Measurements from ENCODE around the gene TEX35. TPM values are rescaled to one million over a fixed set of nuclear protein-coding genes. Genes with fewer than 3 reads are reported as not detected.

The TEX35 gene
- total and polyA plus RNA-seq, 8 donors = 0.76 TPM; not detected in 7

DNA sequence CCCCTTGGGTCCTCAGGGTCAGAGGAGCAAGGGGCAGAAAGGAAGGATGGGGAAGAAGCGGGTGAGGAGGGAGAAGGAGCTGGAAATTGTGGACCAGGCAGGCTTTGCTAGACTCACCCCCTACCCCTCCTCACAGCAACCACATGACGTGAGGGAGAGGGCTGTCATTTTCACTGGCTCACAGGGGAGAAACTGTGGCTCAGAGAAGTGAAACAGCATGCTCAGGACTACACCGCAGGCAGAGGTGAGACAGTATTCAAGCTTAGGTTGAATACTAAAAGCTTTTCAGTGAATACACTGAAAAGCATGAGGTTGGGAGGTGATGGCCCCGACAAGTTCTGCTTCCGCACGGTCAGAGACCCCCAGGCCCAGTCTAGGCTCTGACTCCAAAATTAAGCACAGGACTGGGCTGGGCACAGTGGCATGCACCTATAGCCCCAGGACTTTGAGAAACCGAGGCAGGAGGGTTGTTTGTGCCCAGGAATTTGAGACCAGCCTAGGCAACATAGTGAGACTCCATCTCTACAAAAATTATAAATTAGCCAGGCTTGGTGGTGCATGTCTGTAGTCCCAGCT, 14.9 kb upstream of the TEX35 start:
- 89 to 94% (median 91%) methylated on average over 7 of the region's 7 CpGs for WGBS, 5 donors
- peaks cover 0 to 7% (median 0%) of the 10 kb centered on the region in 4 donors for H3K4me1 ChIP-seq
- no peak overlapping the region for H3K4me3 ChIP-seq
- H3K36me3 ChIP-seq = no peaks in the 10 kb centered on the region
- H3K27me3 ChIP-seq = no peaks in the 10 kb centered on the region
- no peak overlapping the region for H3K27ac ChIP-seq
- DNase-seq = no peak
- no peaks in the 10 kb centered on the region for H3K9me3 ChIP-seq
- intact Hi-C loops (cut with DNase I; ENCODE audit: low total_unique reads) = no loop called here
- no peak for TF ChIP-seq POLR2A (IDR thresholded peaks at IDR 0.05)
- TF ChIP-seq EP300 (IDR thresholded peaks at IDR 0.05) = no peak
- TF ChIP-seq, protein P1, sequence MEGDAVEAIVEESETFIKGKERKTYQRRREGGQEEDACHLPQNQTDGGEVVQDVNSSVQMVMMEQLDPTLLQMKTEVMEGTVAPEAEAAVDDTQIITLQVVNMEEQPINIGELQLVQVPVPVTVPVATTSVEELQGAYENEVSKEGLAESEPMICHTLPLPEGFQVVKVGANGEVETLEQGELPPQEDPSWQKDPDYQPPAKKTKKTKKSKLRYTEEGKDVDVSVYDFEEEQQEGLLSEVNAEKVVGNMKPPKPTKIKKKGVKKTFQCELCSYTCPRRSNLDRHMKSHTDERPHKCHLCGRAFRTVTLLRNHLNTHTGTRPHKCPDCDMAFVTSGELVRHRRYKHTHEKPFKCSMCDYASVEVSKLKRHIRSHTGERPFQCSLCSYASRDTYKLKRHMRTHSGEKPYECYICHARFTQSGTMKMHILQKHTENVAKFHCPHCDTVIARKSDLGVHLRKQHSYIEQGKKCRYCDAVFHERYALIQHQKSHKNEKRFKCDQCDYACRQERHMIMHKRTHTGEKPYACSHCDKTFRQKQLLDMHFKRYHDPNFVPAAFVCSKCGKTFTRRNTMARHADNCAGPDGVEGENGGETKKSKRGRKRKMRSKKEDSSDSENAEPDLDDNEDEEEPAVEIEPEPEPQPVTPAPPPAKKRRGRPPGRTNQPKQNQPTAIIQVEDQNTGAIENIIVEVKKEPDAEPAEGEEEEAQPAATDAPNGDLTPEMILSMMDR (IDR thresholded peaks at IDR 0.05) = no peak
- no peak for TF ChIP-seq POLR2AphosphoS5 (IDR thresholded peaks at IDR 0.05)

DNA sequence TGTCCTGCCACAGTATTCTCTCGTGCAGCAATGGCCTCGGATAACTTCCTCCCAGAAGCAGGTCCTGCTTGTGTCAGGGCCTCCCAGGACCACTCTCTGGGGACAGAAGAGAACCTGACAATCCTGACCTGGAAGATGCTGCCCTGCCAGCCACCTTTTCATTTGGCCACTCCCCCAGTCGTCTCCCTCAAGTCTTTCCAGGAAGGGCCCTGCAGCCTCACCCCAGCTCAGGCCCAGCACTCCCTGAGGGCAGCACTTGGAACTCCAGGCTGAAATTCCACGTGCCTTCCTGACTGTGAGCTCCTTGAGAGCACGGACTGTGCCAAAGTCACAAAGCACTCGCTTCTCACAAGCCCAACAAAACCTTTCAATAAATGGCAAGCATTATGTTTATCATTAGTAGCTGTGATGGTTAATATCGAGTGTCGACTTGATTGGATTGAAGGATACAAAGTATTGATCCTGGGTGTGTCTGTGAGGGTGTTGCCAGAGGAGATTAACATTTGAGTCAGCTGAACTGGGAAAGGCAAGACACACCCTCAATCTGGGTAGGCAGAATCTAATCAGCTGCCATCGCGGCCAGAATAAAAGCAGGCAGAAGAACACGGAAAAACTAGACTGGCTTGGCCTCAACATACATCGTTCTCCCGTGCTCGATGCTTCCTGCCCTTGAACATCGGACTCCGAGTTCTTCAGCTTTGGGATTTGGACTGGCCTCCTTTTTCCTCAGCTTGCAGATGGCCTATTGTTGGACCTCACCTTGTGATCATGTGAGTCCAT, 13.8 kb upstream of the TEX35 start:
- TF ChIP-seq EP300 (IDR thresholded peaks at IDR 0.05) = no peak
- Histone ChIP-seq H3K9me3 (no peaks in the 10 kb centered on the region), H3K27ac (no peak overlapping the region), H3K4me1 (peaks cover 0 to 7% (median 0%) of the 10 kb centered on the region in 4 donors), H3K36me3 (no peaks in the 10 kb centered on the region), H3K27me3 (no peaks in the 10 kb centered on the region), H3K4me3 (no peak overlapping the region)
- intact Hi-C loops (cut with DNase I; ENCODE audit: low total_unique reads) = no loop called here
- WGBS, 5 donors = 72 to 85% (median 80%) methylated on average over 15 to 16 of the region's 16 CpGs
- no peak for DNase-seq

DNA sequence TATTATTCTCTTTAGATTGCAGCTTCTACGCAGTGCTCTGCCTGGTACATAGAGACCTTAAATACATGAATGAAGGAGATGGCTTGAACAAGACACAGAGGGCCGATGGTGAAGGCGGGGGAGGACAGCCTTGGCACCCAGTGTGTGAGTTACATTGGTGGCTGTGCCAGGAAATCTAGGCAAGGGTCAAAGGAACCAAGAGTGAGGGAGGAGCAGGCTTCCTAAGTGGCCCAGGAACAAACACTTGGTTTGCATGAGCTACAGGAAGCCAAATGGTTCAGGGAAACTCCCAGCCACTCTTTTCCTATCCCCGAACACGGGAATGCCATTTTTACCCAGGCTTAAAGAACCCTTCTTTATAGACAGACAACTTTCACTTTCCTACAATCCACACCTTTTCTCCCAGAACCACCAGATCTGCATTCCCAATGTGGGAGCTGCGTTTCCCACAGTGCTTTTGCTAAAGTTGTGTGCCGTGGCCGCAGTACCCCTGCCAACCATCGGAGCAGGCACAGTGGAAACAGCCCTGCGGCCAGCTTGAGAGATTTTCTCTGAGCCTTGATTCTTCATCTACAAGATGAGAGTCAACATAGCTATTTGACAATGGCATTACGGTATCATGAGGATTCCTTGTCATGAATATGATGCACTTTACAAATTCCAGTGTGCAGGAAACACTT, 12.7 kb upstream of the TEX35 start:
- TF ChIP-seq, protein P1 (IDR thresholded peaks at IDR 0.05) = peak in 2 of 7 experiments; percentile 5 to 6
- TF ChIP-seq POLR2AphosphoS5 (IDR thresholded peaks at IDR 0.05) = no peak
- intact Hi-C loops (cut with DNase I; ENCODE audit: low total_unique reads) = no loop called here
- 67 to 83% (median 72%) methylated on average over 11 of the region's 11 CpGs for WGBS, 5 donors
- Histone ChIP-seq H3K27ac (no peak overlapping the region), H3K36me3 (no peaks in the 10 kb centered on the region), H3K27me3 (no peaks in the 10 kb centered on the region), H3K9me3 (no peaks in the 10 kb centered on the region), H3K4me1 (peaks cover 0 to 7% (median 0%) of the 10 kb centered on the region in 4 donors), H3K4me3 (no peak overlapping the region)
- DNase-seq = no peak

DNA sequence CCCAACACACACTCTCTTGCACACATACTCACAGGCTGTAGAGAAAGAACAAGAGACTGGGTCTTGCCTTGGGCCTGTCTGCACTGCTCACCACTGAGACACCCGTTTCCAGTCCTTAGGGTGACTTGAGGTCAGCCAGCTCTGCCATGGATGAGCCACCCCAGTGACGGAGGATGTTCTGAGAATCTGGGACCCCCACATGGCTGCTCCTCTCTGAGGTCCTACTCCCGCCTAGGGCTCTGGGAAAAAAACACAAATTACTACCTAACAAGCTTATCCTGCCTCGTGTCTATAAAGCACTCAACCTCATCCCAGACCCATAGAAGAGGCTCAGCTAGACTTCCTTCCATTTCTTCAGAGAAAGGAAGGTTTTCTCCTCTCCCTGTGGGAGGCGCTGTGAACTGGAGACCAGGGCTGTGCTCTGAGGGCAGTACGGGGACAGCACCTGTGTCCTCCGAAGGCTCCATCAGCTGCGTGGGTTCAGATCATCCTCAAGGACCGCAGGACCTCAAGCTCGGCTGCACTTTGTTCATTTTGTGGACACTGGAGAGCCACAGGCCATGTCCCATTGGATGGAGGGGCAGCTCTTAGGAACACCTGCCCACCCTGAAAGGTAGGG, 11.9 kb upstream of the TEX35 start:
- Histone ChIP-seq H3K9me3 (no peaks in the 10 kb centered on the region), H3K4me1 (peaks cover 0 to 7% (median 2%) of the 10 kb centered on the region in 4 donors), H3K27ac (no peak overlapping the region), H3K27me3 (no peaks in the 10 kb centered on the region), H3K4me3 (no peak overlapping the region), H3K36me3 (no peaks in the 10 kb centered on the region)
- DNase-seq = no peak
- 92 to 96% (median 94%) methylated on average over 8 to 10 of the region's 10 CpGs for WGBS, 5 donors
- intact Hi-C loops (cut with DNase I; ENCODE audit: low total_unique reads) = no loop called here
- TF ChIP-seq POLR2A (IDR thresholded peaks at IDR 0.05) (no peak), EP300 (IDR thresholded peaks at IDR 0.05) (no peak), POLR2AphosphoS5 (IDR thresholded peaks at IDR 0.05) (no peak)
- TF ChIP-seq, protein P1 (IDR thresholded peaks at IDR 0.05) = no peak

Measured in stomach (tissue), 9 donors.